HEK293 (cell line): ENCODE measurements around the gene VAV3.
A peak's percentile ranks its signal among the peaks of the same experiment; 100 is the strongest.

Experiments used
- CTCF ChIA-PET: fragments of 350-600 bp; formaldehyde crosslinking; extraction: SDS; loops from one replicate; lab custom pipeline; 2021; ENCODE audit warnings: antibody characterized with exemption; lab: Yijun Ruan, JAX
- POLR2A ChIA-PET: fragments of 300-600 bp; formaldehyde crosslinking; extraction: SDS; loops from one replicate; lab custom pipeline; 2020; ENCODE audit warnings: antibody characterized with exemption, inconsistent platforms; lab: Yijun Ruan, JAX
- H3K27ac ChIP-seq: fragments of 200-500 bp; sonication (Bioruptor generic); 2 replicates; pipeline ENCODE4 v1.5.1; 2014; ENCODE audit warnings: low read depth, low read length, control low read depth, inconsistent platforms; ENCODE audit errors: extremely low read depth
- H3K36me3 ChIP-seq, 2 experiments: fragments of 200-500 bp in 1 of 2; sonication (Bioruptor generic) in 1 of 2; 1 replicate in 1 of 2; 2 replicates in 1 of 2; pipeline ENCODE4 v1.5.1; 2014 to 2017; ENCODE audit warnings: inconsistent platforms in 2 of 2, low read length in 2 of 2; ENCODE audit not compliant: control insufficient read depth in 2 of 2, insufficient read depth in 1 of 2
- H3K4me1 ChIP-seq: fragments of 200-500 bp; sonication (Bioruptor generic); 2 replicates; pipeline ENCODE4 v1.5.1; 2014; ENCODE audit warnings: mild to moderate bottlenecking, low read length, inconsistent platforms; ENCODE audit not compliant: control insufficient read depth, insufficient read depth
- H3K4me3 ChIP-seq: 2 replicates; pipeline ENCODE4 v1.5.1; 2011; ENCODE audit warnings: low read depth, mild to moderate bottlenecking, control low read depth, low read length, moderate library complexity
- H3K9me3 ChIP-seq: fragments of 200-500 bp; sonication (Bioruptor generic); 2 replicates; pipeline ENCODE4 v1.5.1; 2014; ENCODE audit warnings: low read depth, low read length, inconsistent platforms; ENCODE audit not compliant: control insufficient read depth, insufficient read depth
- BCL11B ChIP-seq: fragments of 450-650 bp; formaldehyde crosslinking; IDR thresholded peaks from 2 replicates; pipeline ENCODE4 v1.5.1; 2016; ENCODE audit warnings: low read depth, missing biosample characterization, missing genetic modification characterization
- GLI4 ChIP-seq: fragments of 450-650 bp; formaldehyde crosslinking; IDR thresholded peaks from 2 replicates; pipeline ENCODE4 v1.5.1; 2016; ENCODE audit warnings: missing biosample characterization, missing genetic modification characterization
- KLF7 ChIP-seq: fragments of 450-650 bp; formaldehyde crosslinking; IDR thresholded peaks from 2 replicates; pipeline ENCODE4 v1.5.1; 2016; ENCODE audit warnings: missing biosample characterization, missing genetic modification characterization, borderline replicate concordance
- KLF8 ChIP-seq: fragments of 450-650 bp; formaldehyde crosslinking; IDR thresholded peaks from 2 replicates; pipeline ENCODE4 v1.5.1; 2016; ENCODE audit warnings: missing biosample characterization, missing genetic modification characterization
- KLF9 ChIP-seq: fragments of 450-650 bp; formaldehyde crosslinking; IDR thresholded peaks from 2 replicates; pipeline ENCODE4 v1.5.1; 2016; ENCODE audit warnings: missing biosample characterization, missing genetic modification characterization, low read depth
- MYNN ChIP-seq: fragments of 450-650 bp; formaldehyde crosslinking; IDR thresholded peaks from 2 replicates; pipeline ENCODE4 v1.5.1; 2016; ENCODE audit warnings: missing biosample characterization, missing genetic modification characterization, borderline replicate concordance
- RBAK ChIP-seq: fragments of 450-650 bp; formaldehyde crosslinking; IDR thresholded peaks from 2 replicates; pipeline ENCODE4 v1.5.1; 2016; ENCODE audit warnings: missing biosample characterization, missing genetic modification characterization
- SCRT1 ChIP-seq: fragments of 450-650 bp; formaldehyde crosslinking; IDR thresholded peaks from 2 replicates; pipeline ENCODE4 v1.5.1; 2016; ENCODE audit warnings: missing biosample characterization, missing genetic modification characterization, borderline replicate concordance
- SP7 ChIP-seq: fragments of 450-650 bp; formaldehyde crosslinking; IDR thresholded peaks from 2 replicates; pipeline ENCODE4 v1.5.1; 2016; ENCODE audit warnings: missing biosample characterization, missing genetic modification characterization
- ZNF10 ChIP-seq: fragments of 450-650 bp; formaldehyde crosslinking; IDR thresholded peaks from 2 replicates; pipeline ENCODE4 v1.5.1; 2017; ENCODE audit warnings: missing biosample characterization, missing genetic modification characterization
- ZNF112 ChIP-seq: fragments of 450-650 bp; formaldehyde crosslinking; IDR thresholded peaks from 2 replicates; pipeline ENCODE4 v1.5.0; 2017; ENCODE audit warnings: missing biosample characterization, missing genetic modification characterization
- ZNF133 ChIP-seq: fragments of 450-650 bp; formaldehyde crosslinking; IDR thresholded peaks from 2 replicates; pipeline ENCODE4 v1.5.1; 2016; ENCODE audit warnings: missing biosample characterization, missing genetic modification characterization
- ZNF157 ChIP-seq: fragments of 450-650 bp; formaldehyde crosslinking; IDR thresholded peaks from 2 replicates; pipeline ENCODE4 v1.5.1; 2016; ENCODE audit warnings: missing biosample characterization, missing genetic modification characterization
- ZNF341 ChIP-seq: fragments of 450-650 bp; formaldehyde crosslinking; IDR thresholded peaks from 2 replicates; pipeline ENCODE4; 2016; ENCODE audit warnings: low read depth, missing biosample characterization, missing genetic modification characterization
- ZNF548 ChIP-seq: fragments of 450-650 bp; formaldehyde crosslinking; IDR thresholded peaks from 2 replicates; pipeline ENCODE4 v1.5.1; 2016; ENCODE audit warnings: missing biosample characterization, missing genetic modification characterization
- ZNF558 ChIP-seq: fragments of 450-650 bp; formaldehyde crosslinking; IDR thresholded peaks from 2 replicates; pipeline ENCODE4 v1.5.1; 2016; ENCODE audit warnings: missing biosample characterization, missing genetic modification characterization
- ZNF560 ChIP-seq: fragments of 450-650 bp; formaldehyde crosslinking; IDR thresholded peaks from 2 replicates; pipeline ENCODE4 v1.5.1; 2017; ENCODE audit warnings: missing biosample characterization, missing genetic modification characterization, borderline replicate concordance
- ZNF664 ChIP-seq: fragments of 450-650 bp; formaldehyde crosslinking; IDR thresholded peaks from 2 replicates; pipeline ENCODE4 v1.5.1; 2016; ENCODE audit warnings: missing biosample characterization, missing genetic modification characterization
- ZNF677 ChIP-seq: fragments of 450-650 bp; IDR thresholded peaks from 2 replicates; pipeline ENCODE4 v1.5.0; 2018; ENCODE audit warnings: missing biosample characterization, mild to moderate bottlenecking, missing genetic modification characterization, moderate library complexity
- TF ChIP-seq, protein P1 (sequence below): fragments of 450-650 bp; formaldehyde crosslinking; IDR thresholded peaks from 2 replicates; pipeline ENCODE4 v1.5.1; 2016; ENCODE audit warnings: missing biosample characterization, missing genetic modification characterization, borderline replicate concordance
- TF ChIP-seq, protein P2 (sequence below): fragments of 450-650 bp; formaldehyde crosslinking; IDR thresholded peaks from 2 replicates; pipeline ENCODE4; 2016; ENCODE audit warnings: missing biosample characterization, missing genetic modification characterization
- TF ChIP-seq, protein P3 (sequence below): fragments of 450-650 bp; IDR thresholded peaks from 2 replicates; pipeline ENCODE4 v1.5.1; 2018; ENCODE audit warnings: missing biosample characterization, mild to moderate bottlenecking, missing genetic modification characterization
- TF ChIP-seq, protein P4 (sequence below): fragments of 450-650 bp; formaldehyde crosslinking; IDR thresholded peaks from 2 replicates; pipeline ENCODE4 v1.5.1; 2016; ENCODE audit warnings: missing biosample characterization, missing genetic modification characterization
- TF ChIP-seq, protein P5 (sequence below): fragments of 450-650 bp; formaldehyde crosslinking; IDR thresholded peaks from 2 replicates; pipeline ENCODE4 v1.5.1; 2016; ENCODE audit warnings: missing biosample characterization, missing genetic modification characterization
- TF ChIP-seq, protein P6 (sequence below): fragments of 450-650 bp; formaldehyde crosslinking; optimal IDR thresholded peaks from 2 replicates; pipeline ENCODE3; 2016; ENCODE audit warnings: missing biosample characterization, mild to moderate bottlenecking, missing genetic modification characterization

VAV3 gene

DNA sequence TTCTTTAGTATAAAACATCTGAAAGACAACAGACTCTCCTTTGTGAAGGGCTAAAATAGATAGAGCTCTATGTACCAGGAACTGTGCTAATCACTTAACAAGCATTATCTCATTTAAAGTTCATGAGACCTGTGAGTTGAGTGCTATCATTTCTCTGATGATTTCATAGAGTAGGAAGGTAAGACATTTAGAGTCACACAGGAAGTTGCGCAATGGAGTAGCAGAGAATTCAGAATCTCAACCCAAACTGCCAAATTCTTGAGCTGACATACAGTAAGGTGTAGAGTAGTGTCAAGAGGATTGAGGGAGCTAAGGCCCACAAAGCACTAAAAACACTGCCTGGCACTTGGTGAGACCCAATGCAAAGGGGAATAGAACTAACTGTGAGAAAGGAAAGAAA, 439.8 kb downstream of the VAV3 start:
- no peak overlapping the region for H3K27ac ChIP-seq
- TF ChIP-seq ZNF341 (tag by site-specific recombination) = no peak
- TF ChIP-seq BCL11B (tag by site-specific recombination) = no peak
- TF ChIP-seq, protein P1, sequence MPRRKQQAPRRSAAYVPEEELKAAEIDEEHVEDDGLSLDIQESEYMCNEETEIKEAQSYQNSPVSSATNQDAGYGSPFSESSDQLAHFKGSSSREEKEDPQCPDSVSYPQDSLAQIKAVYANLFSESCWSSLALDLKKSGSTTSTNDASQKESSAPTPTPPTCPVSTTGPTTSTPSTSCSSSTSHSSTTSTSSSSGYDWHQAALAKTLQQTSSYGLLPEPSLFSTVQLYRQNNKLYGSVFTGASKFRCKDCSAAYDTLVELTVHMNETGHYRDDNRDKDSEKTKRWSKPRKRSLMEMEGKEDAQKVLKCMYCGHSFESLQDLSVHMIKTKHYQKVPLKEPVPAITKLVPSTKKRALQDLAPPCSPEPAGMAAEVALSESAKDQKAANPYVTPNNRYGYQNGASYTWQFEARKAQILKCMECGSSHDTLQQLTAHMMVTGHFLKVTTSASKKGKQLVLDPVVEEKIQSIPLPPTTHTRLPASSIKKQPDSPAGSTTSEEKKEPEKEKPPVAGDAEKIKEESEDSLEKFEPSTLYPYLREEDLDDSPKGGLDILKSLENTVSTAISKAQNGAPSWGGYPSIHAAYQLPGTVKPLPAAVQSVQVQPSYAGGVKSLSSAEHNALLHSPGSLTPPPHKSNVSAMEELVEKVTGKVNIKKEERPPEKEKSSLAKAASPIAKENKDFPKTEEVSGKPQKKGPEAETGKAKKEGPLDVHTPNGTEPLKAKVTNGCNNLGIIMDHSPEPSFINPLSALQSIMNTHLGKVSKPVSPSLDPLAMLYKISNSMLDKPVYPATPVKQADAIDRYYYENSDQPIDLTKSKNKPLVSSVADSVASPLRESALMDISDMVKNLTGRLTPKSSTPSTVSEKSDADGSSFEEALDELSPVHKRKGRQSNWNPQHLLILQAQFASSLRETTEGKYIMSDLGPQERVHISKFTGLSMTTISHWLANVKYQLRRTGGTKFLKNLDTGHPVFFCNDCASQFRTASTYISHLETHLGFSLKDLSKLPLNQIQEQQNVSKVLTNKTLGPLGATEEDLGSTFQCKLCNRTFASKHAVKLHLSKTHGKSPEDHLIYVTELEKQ = no peak
- TF ChIP-seq ZNF558 = no peak
- peak; percentile 26; the same call in 1 of the 2 replicates for TF ChIP-seq ZNF664 (tag by site-specific recombination)
- no peak for TF ChIP-seq ZNF560 (tag by site-specific recombination)
- TF ChIP-seq, protein P2, sequence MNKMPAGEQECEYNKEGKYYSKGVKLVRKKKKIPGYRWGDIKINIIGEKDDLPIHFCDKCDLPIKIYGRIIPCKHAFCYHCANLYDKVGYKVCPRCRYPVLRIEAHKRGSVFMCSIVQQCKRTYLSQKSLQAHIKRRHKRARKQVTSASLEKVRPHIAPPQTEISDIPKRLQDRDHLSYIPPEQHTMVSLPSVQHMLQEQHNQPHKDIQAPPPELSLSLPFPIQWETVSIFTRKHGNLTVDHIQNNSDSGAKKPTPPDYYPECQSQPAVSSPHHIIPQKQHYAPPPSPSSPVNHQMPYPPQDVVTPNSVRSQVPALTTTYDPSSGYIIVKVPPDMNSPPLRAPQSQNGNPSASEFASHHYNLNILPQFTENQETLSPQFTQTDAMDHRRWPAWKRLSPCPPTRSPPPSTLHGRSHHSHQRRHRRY (tag by site-specific recombination) = no peak
- TF ChIP-seq, all 188 proteins: peak for 1
- Histone ChIP-seq H3K4me1 (no peaks in the 10 kb centered on the region), H3K36me3 (no peaks in the 10 kb centered on the region), H3K4me3 (no peak overlapping the region), H3K9me3 (no peaks in the 10 kb centered on the region)
- ChIA-PET POLR2A (no interaction called here), CTCF (interaction anchor here (6.8 kb wide), 1 partner anchor 225 kb away, joined by 76 read pairs; no protein-coding TSS in a partner anchor)

DNA sequence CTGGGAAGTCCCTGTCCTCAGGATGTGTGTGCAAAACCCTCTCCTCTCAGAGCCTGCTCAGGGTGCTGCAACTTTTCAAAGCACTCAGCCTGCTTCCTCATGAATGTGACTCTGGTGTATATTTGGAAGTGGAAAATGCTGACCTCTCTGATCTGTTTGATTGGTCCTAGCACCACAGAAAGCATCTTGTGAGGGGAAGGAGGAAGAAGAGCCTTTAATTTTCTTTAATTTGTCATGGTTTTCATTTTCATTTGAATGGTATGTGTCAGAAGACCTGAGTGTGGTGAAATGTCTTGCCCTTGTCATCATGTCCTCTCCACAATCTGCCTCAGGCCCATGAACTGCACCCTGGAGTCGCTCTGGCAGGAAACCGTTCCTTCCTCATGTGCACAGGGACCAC, 440.7 kb downstream of the VAV3 start:
- ChIA-PET CTCF (no interaction called here), POLR2A (no interaction called here)
- no peak overlapping the region for H3K4me3 ChIP-seq
- no peak overlapping the region for H3K27ac ChIP-seq
- H3K4me1 ChIP-seq = no peaks in the 10 kb centered on the region
- no peaks in the 10 kb centered on the region for H3K9me3 ChIP-seq
- H3K36me3 ChIP-seq = no peaks in the 10 kb centered on the region
- TF ChIP-seq ZNF548 = no peak
- no peak for TF ChIP-seq GLI4 (tag by site-specific recombination)
- TF ChIP-seq SCRT1 (tag by site-specific recombination) = no peak
- no peak for TF ChIP-seq RBAK (tag by site-specific recombination)
- no peak for TF ChIP-seq ZNF677
- TF ChIP-seq, protein P3, sequence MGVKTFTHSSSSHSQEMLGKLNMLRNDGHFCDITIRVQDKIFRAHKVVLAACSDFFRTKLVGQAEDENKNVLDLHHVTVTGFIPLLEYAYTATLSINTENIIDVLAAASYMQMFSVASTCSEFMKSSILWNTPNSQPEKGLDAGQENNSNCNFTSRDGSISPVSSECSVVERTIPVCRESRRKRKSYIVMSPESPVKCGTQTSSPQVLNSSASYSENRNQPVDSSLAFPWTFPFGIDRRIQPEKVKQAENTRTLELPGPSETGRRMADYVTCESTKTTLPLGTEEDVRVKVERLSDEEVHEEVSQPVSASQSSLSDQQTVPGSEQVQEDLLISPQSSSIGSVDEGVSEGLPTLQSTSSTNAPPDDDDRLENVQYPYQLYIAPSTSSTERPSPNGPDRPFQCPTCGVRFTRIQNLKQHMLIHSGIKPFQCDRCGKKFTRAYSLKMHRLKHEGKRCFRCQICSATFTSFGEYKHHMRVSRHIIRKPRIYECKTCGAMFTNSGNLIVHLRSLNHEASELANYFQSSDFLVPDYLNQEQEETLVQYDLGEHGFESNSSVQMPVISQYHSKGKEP (tag by site-specific recombination) = no peak
- TF ChIP-seq ZNF157 (tag by site-specific recombination) = no peak
- TF ChIP-seq ZNF341 (tag by site-specific recombination) = no peak
- TF ChIP-seq, protein P4, sequence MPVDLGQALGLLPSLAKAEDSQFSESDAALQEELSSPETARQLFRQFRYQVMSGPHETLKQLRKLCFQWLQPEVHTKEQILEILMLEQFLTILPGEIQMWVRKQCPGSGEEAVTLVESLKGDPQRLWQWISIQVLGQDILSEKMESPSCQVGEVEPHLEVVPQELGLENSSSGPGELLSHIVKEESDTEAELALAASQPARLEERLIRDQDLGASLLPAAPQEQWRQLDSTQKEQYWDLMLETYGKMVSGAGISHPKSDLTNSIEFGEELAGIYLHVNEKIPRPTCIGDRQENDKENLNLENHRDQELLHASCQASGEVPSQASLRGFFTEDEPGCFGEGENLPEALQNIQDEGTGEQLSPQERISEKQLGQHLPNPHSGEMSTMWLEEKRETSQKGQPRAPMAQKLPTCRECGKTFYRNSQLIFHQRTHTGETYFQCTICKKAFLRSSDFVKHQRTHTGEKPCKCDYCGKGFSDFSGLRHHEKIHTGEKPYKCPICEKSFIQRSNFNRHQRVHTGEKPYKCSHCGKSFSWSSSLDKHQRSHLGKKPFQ (tag by site-specific recombination) = no peak
- no peak for TF ChIP-seq KLF7
- TF ChIP-seq SP7 (tag by site-specific recombination) = no peak
- no peak for TF ChIP-seq ZNF133 (tag by site-specific recombination)
- TF ChIP-seq, protein P5, sequence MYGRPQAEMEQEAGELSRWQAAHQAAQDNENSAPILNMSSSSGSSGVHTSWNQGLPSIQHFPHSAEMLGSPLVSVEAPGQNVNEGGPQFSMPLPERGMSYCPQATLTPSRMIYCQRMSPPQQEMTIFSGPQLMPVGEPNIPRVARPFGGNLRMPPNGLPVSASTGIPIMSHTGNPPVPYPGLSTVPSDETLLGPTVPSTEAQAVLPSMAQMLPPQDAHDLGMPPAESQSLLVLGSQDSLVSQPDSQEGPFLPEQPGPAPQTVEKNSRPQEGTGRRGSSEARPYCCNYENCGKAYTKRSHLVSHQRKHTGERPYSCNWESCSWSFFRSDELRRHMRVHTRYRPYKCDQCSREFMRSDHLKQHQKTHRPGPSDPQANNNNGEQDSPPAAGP (tag by site-specific recombination) = no peak
- no peak for TF ChIP-seq MYNN
- TF ChIP-seq, protein P6, sequence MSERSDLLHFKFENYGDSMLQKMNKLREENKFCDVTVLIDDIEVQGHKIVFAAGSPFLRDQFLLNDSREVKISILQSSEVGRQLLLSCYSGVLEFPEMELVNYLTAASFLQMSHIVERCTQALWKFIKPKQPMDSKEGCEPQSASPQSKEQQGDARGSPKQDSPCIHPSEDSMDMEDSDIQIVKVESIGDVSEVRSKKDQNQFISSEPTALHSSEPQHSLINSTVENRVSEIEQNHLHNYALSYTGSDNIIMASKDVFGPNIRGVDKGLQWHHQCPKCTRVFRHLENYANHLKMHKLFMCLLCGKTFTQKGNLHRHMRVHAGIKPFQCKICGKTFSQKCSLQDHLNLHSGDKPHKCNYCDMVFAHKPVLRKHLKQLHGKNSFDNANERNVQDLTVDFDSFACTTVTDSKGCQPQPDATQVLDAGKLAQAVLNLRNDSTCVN (tag by site-specific recombination) = no peak
- no peak for TF ChIP-seq ZNF558
- no peak for TF ChIP-seq KLF8 (tag by site-specific recombination)
- no peak for TF ChIP-seq KLF9 (tag by site-specific recombination)
- TF ChIP-seq ZNF10 (tag by site-specific recombination) = no peak
- no peak for TF ChIP-seq ZNF112
